Transverse colon (tissue), 3 donors: ENCODE data around the gene NFIA.

Experiments
- EP300 ChIP-seq: sonication (generic); formaldehyde crosslinking; IDR thresholded peaks from one replicate; pipeline ENCODE4 v1.6.1; 2017; ENCODE audit warnings: antibody characterized with exemption, low read depth
- TF ChIP-seq, protein P1 (sequence below), 5 experiments: fragments of 200-600 bp in 3 of 5; fragments of 450-650 bp in 2 of 5; sonication (generic) in 3 of 5; IDR thresholded peaks; 1 replicate in 2 of 5; 2 replicates in 3 of 5; pipeline ENCODE4 v1.5.1; 2016 to 2017; ENCODE audit warnings: antibody characterized with exemption in 5 of 5, inconsistent platforms in 3 of 5, mild to moderate bottlenecking in 2 of 5, moderate library complexity in 1 of 5

DNA sequence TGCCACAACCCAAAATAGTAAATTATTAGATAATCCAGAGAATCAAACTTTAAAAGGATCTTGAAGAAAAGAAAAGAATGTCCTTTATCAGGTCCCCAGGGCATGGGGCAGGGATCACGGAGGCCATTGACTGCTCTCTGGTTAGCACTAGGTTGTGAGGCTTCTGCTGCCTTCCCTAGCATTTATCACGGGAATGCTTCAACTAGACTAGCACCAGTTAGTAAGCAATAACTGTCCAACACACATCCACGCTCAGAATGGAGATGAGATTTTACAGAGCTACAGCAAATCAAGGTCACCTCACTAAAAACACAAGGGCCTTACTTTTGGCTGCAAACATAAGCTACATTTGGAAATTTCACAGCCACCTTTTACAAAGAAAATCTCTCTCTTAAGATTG, 304.0 kb downstream of the NFIA start:
- TF ChIP-seq EP300, result no peak
- TF ChIP-seq, protein P1, sequence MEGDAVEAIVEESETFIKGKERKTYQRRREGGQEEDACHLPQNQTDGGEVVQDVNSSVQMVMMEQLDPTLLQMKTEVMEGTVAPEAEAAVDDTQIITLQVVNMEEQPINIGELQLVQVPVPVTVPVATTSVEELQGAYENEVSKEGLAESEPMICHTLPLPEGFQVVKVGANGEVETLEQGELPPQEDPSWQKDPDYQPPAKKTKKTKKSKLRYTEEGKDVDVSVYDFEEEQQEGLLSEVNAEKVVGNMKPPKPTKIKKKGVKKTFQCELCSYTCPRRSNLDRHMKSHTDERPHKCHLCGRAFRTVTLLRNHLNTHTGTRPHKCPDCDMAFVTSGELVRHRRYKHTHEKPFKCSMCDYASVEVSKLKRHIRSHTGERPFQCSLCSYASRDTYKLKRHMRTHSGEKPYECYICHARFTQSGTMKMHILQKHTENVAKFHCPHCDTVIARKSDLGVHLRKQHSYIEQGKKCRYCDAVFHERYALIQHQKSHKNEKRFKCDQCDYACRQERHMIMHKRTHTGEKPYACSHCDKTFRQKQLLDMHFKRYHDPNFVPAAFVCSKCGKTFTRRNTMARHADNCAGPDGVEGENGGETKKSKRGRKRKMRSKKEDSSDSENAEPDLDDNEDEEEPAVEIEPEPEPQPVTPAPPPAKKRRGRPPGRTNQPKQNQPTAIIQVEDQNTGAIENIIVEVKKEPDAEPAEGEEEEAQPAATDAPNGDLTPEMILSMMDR (IDR thresholded peaks at IDR 0.05), result no peak
